Natural killer cell treated with Interleukin-12 subunit alpha and Interleukin-12 subunit beta and Interleukin-15 and Interleukin-18, amount 100 ng/mL, for 72 hours (primary cell): Measurements from ENCODE around the gene RPTOR. TPM values are rescaled to one million over a fixed set of nuclear protein-coding genes. Genes with fewer than 3 reads are reported as not detected.
"Not testable (repeated sequence)": the region's sequence is repeated elsewhere in the genome, so short reads cannot be mapped to it uniquely, and the experiment has no call there.

Experiments used
- ATAC-seq, 2 donors: fragments of 150-1000 bp; cut with Tn5 transposase in 1 of 2; sonication (Bioruptor Pico), chemical (Tn5 transposase) in 1 of 2; 2 replicates each; pipeline ENCODE4 v1.10.0; 2021
- DNase-seq: peaks from one replicate; pipeline ENCODE4 v3.0.0; 2022; ENCODE audit warnings: low spot score
- H3K27ac Mint-ChIP-seq, 2 donors: 1 replicate in 1 of 2; 2 replicates in 1 of 2; pipeline ENCODE4 v1.8.0; 2022; ENCODE audit warnings: mixed read lengths in 2 of 2, mild to moderate bottlenecking in 1 of 2, moderate library complexity in 1 of 2
- H3K27me3 Mint-ChIP-seq, 2 donors: 1 replicate in 1 of 2; 2 replicates in 1 of 2; pipeline ENCODE4 v1.8.0; 2022; ENCODE audit warnings: mixed read lengths in 2 of 2
- H3K36me3 Mint-ChIP-seq: one replicate; pipeline ENCODE4 v1.8.0; 2022; ENCODE audit warnings: mixed read lengths
- H3K4me1 Mint-ChIP-seq, 2 donors: 1 replicate in 1 of 2; 2 replicates in 1 of 2; pipeline ENCODE4 v1.8.0; 2022; ENCODE audit warnings: low read depth in 2 of 2, mixed read lengths in 2 of 2, mild to moderate bottlenecking in 1 of 2
- H3K4me3 Mint-ChIP-seq: one replicate; pipeline ENCODE4 v1.8.0; 2022; ENCODE audit warnings: mixed read lengths
- H3K9me3 Mint-ChIP-seq: 2 replicates; pipeline ENCODE4 v1.8.0; 2022; ENCODE audit warnings: mixed read lengths
- total RNA-seq, 2 donors: library from RNA; stranded (reverse); gene quantifications; one replicate each; pipeline ENCODE4 v1.2.3, GENCODE V29; 2022

RPTOR gene
- total RNA-seq, 2 donors from 2014 or later: 44.1 to 92.4 TPM

- Mint-ChIP-seq H3K27ac (peak overlapping the region in 1 of 2 donors; percentile 43), H3K4me3 (no peak overlapping the region), H3K36me3 (peaks cover 3% of the 10 kb centered on the region), H3K9me3 (peaks cover 1% of the 10 kb centered on the region), H3K4me1 (peaks cover 29 to 38% of the 10 kb centered on the region in 2 donors), H3K27me3 (no peaks in the 10 kb centered on the region)
- ATAC-seq (no peak), DNase-seq (no peak)
These were observed 248.8 kb downstream of the RPTOR start for GRCh38 chr17:80793421-80793820.

GRCh38 chr17:80793851-80794267 lies 249.2 kb downstream of the RPTOR start:
- Mint-ChIP-seq H3K27ac (peak overlapping the region in 1 of 2 donors; percentile 43), H3K27me3 (no peaks in the 10 kb centered on the region), H3K4me1 (peaks cover 26 to 34% of the 10 kb centered on the region in 2 donors), H3K4me3 (no peak overlapping the region), H3K36me3 (no peaks in the 10 kb centered on the region), H3K9me3 (no peaks in the 10 kb centered on the region)
- ATAC-seq (no peak), DNase-seq (no peak)

GRCh38 chr17:80794281-80795089 lies 249.8 kb downstream of the RPTOR start:
- H3K4me1 Mint-ChIP-seq: peaks cover 21 to 28% of the 10 kb centered on the region in 2 donors
- DNase-seq: peak; percentile 31
- H3K4me3 Mint-ChIP-seq: no peak overlapping the region
- H3K36me3 Mint-ChIP-seq: no peaks in the 10 kb centered on the region
- no peaks in the 10 kb centered on the region for H3K9me3 Mint-ChIP-seq
- H3K27me3 Mint-ChIP-seq: no peaks in the 10 kb centered on the region
- H3K27ac Mint-ChIP-seq: peak overlapping the region in 1 of 2 donors; percentile 11
- ATAC-seq: no peak

- H3K27me3 Mint-ChIP-seq: no peaks in the 10 kb centered on the region
- peak overlapping the region in 1 of 2 donors; percentile 11 for H3K27ac Mint-ChIP-seq
- H3K9me3 Mint-ChIP-seq: no peaks in the 10 kb centered on the region
- H3K36me3 Mint-ChIP-seq: no peaks in the 10 kb centered on the region
- no peak for ATAC-seq
- DNase-seq: no peak
- H3K4me1 Mint-ChIP-seq: peaks cover 15 to 21% of the 10 kb centered on the region in 2 donors
- no peak overlapping the region for H3K4me3 Mint-ChIP-seq
These were observed 250.5 kb downstream of the RPTOR start for GRCh38 chr17:80795090-80795580.

GRCh38 chr17:80795754-80796153 lies 251.1 kb downstream of the RPTOR start:
- peaks cover 9 to 15% of the 10 kb centered on the region in 2 donors for H3K4me1 Mint-ChIP-seq
- no peak overlapping the region for H3K4me3 Mint-ChIP-seq
- no peak overlapping the region for H3K27ac Mint-ChIP-seq
- no peaks in the 10 kb centered on the region for H3K36me3 Mint-ChIP-seq
- DNase-seq (no peak), ATAC-seq (no peak)
- no peaks in the 10 kb centered on the region for H3K27me3 Mint-ChIP-seq
- no peaks in the 10 kb centered on the region for H3K9me3 Mint-ChIP-seq

- no peaks in the 10 kb centered on the region for H3K27me3 Mint-ChIP-seq
- ATAC-seq: no peak
- H3K4me1 Mint-ChIP-seq: peaks cover 4 to 8% of the 10 kb centered on the region in 2 donors
- H3K36me3 Mint-ChIP-seq: no peaks in the 10 kb centered on the region
- H3K9me3 Mint-ChIP-seq: no peaks in the 10 kb centered on the region
- no peak overlapping the region for H3K4me3 Mint-ChIP-seq
- DNase-seq: no peak
- H3K27ac Mint-ChIP-seq: no peak overlapping the region
These were observed 251.8 kb downstream of the RPTOR start for GRCh38 chr17:80796430-80796861.

- not testable (repeated sequence) for H3K36me3 Mint-ChIP-seq, H3K27me3 Mint-ChIP-seq, H3K27ac Mint-ChIP-seq, DNase-seq, H3K9me3 Mint-ChIP-seq, H3K4me1 Mint-ChIP-seq, ATAC-seq, H3K4me3 Mint-ChIP-seq
These were observed 252.6 kb downstream of the RPTOR start for GRCh38 chr17:80797222-80797621.

GRCh38 chr17:80797741-80798594 lies 253.3 kb downstream of the RPTOR start:
- DNase-seq (no peak), ATAC-seq (no peak)
- Mint-ChIP-seq H3K4me1 (no peaks in the 10 kb centered on the region), H3K27me3 (no peaks in the 10 kb centered on the region), H3K36me3 (no peaks in the 10 kb centered on the region), H3K27ac (no peak overlapping the region), H3K4me3 (no peak overlapping the region), H3K9me3 (no peaks in the 10 kb centered on the region)

- ATAC-seq: no peak
- peaks cover 0 to 4% of the 10 kb centered on the region in 2 donors for H3K4me1 Mint-ChIP-seq
- no peaks in the 10 kb centered on the region for H3K36me3 Mint-ChIP-seq
- H3K27ac Mint-ChIP-seq: no peak overlapping the region
- DNase-seq: no peak
- H3K9me3 Mint-ChIP-seq: no peaks in the 10 kb centered on the region
- no peaks in the 10 kb centered on the region for H3K27me3 Mint-ChIP-seq
- no peak overlapping the region for H3K4me3 Mint-ChIP-seq
These were observed 254.2 kb downstream of the RPTOR start for GRCh38 chr17:80798595-80799537.

GRCh38 chr17:80799538-80800480 lies 255.2 kb downstream of the RPTOR start:
- peak in 1 of 2 donors; percentile 22 for ATAC-seq
- no peaks in the 10 kb centered on the region for H3K36me3 Mint-ChIP-seq
- no peak overlapping the region for H3K4me3 Mint-ChIP-seq
- no peak for DNase-seq
- H3K4me1 Mint-ChIP-seq: peaks cover 0 to 4% of the 10 kb centered on the region in 2 donors
- H3K27me3 Mint-ChIP-seq: no peaks in the 10 kb centered on the region
- H3K27ac Mint-ChIP-seq: no peak overlapping the region
- no peaks in the 10 kb centered on the region for H3K9me3 Mint-ChIP-seq

- no peak overlapping the region for H3K4me3 Mint-ChIP-seq
- no peaks in the 10 kb centered on the region for H3K27me3 Mint-ChIP-seq
- H3K27ac Mint-ChIP-seq: no peak overlapping the region
- DNase-seq: no peak
- H3K9me3 Mint-ChIP-seq: no peaks in the 10 kb centered on the region
- no peak for ATAC-seq
- peaks cover 0 to 4% of the 10 kb centered on the region in 2 donors for H3K4me1 Mint-ChIP-seq
- no peaks in the 10 kb centered on the region for H3K36me3 Mint-ChIP-seq
These were observed 256.1 kb downstream of the RPTOR start for GRCh38 chr17:80800481-80801391.
